Memory B cell (primary cell): ENCODE results near the gene SH3D21.

Source experiments
- ATAC-seq: fragments of 150-1000 bp; cut with Tn5 transposase; 2 replicates; pipeline ENCODE4 v1.10.0; 2021; ENCODE audit warnings: low read depth, mild to moderate bottlenecking, moderate library complexity
- DNase-seq, 2 donors: peaks; one replicate each; pipeline ENCODE4 v3.0.0; 2022; ENCODE audit warnings: low spot score in 2 of 2
- H3K27ac Mint-ChIP-seq: one replicate; pipeline ENCODE4 v1.8.0; 2022; ENCODE audit warnings: mild to moderate bottlenecking, moderate library complexity, mixed read lengths
- H3K27me3 Mint-ChIP-seq: one replicate; pipeline ENCODE4 v1.8.0; 2022; ENCODE audit warnings: mixed read lengths
- H3K36me3 Mint-ChIP-seq: one replicate; pipeline ENCODE4 v1.8.0; 2022; ENCODE audit warnings: mild to moderate bottlenecking, mixed read lengths
- H3K4me1 Mint-ChIP-seq: one replicate; pipeline ENCODE4 v1.8.0; 2022; ENCODE audit warnings: mixed read lengths
- H3K4me3 Mint-ChIP-seq: one replicate; pipeline ENCODE4 v1.8.0; 2022; ENCODE audit warnings: mild to moderate bottlenecking, moderate library complexity, mixed read lengths
- H3K9me3 Mint-ChIP-seq: one replicate; pipeline ENCODE4 v1.8.0; 2022; ENCODE audit warnings: mixed read lengths

The SH3D21 gene

GRCh38 chr1:36350659-36351226, 44.6 kb downstream of the SH3D21 start:
- Mint-ChIP-seq H3K4me3 (no peak overlapping the region), H3K4me1 (peaks cover 8% of the 10 kb centered on the region), H3K36me3 (peaks cover 27% of the 10 kb centered on the region), H3K27me3 (no peaks in the 10 kb centered on the region), H3K9me3 (no peaks in the 10 kb centered on the region), H3K27ac (peak overlapping the region; percentile 39)
- DNase-seq, result no peak
- ATAC-seq, result peak; percentile 59

- no peak overlapping the region for H3K27ac Mint-ChIP-seq
- no peak for ATAC-seq
Observed at GRCh38 chr1:36351227-36351977, 45.2 kb downstream of the SH3D21 start.

GRCh38 chr1:36352125-36352909, 46.1 kb downstream of the SH3D21 start:
- Mint-ChIP-seq H3K27me3 (no peaks in the 10 kb centered on the region), H3K4me1 (peaks cover 8% of the 10 kb centered on the region), H3K4me3 (no peak overlapping the region), H3K9me3 (no peaks in the 10 kb centered on the region), H3K36me3 (peaks cover 25% of the 10 kb centered on the region), H3K27ac (no peak overlapping the region)
- no peak for ATAC-seq
- DNase-seq, result no peak

More at GRCh38 chr1:36351227-36351977, 45.2 kb downstream of the SH3D21 start:
- Mint-ChIP-seq H3K4me3 (no peak overlapping the region), H3K4me1 (peaks cover 8% of the 10 kb centered on the region), H3K9me3 (no peaks in the 10 kb centered on the region), H3K27me3 (no peaks in the 10 kb centered on the region), H3K36me3 (peaks cover 27% of the 10 kb centered on the region)
- no peak for DNase-seq

- no peak overlapping the region for H3K27ac Mint-ChIP-seq
Observed at GRCh38 chr1:36352910-36353878, 47.0 kb downstream of the SH3D21 start.

GRCh38 chr1:36354486-36354885, 48.3 kb downstream of the SH3D21 start:
- DNase-seq (no peak), ATAC-seq (no peak)
- no peak overlapping the region for H3K27ac Mint-ChIP-seq
- H3K4me1 Mint-ChIP-seq, result peaks cover 7% of the 10 kb centered on the region
- peaks cover 24% of the 10 kb centered on the region for H3K36me3 Mint-ChIP-seq
- no peak overlapping the region for H3K4me3 Mint-ChIP-seq
- no peaks in the 10 kb centered on the region for H3K9me3 Mint-ChIP-seq
- H3K27me3 Mint-ChIP-seq, result no peaks in the 10 kb centered on the region

More at GRCh38 chr1:36352910-36353878, 47.0 kb downstream of the SH3D21 start:
- H3K27me3 Mint-ChIP-seq, result no peaks in the 10 kb centered on the region
- DNase-seq, result no peak
- H3K4me1 Mint-ChIP-seq, result peaks cover 8% of the 10 kb centered on the region
- no peak overlapping the region for H3K4me3 Mint-ChIP-seq
- no peak for ATAC-seq
- peaks cover 27% of the 10 kb centered on the region for H3K36me3 Mint-ChIP-seq
- no peaks in the 10 kb centered on the region for H3K9me3 Mint-ChIP-seq

- H3K4me1 Mint-ChIP-seq, result peaks cover 9% of the 10 kb centered on the region
- peaks cover 29% of the 10 kb centered on the region for H3K36me3 Mint-ChIP-seq
- no peak overlapping the region for H3K27ac Mint-ChIP-seq
- no peak overlapping the region for H3K4me3 Mint-ChIP-seq
- H3K9me3 Mint-ChIP-seq, result no peaks in the 10 kb centered on the region
- H3K27me3 Mint-ChIP-seq, result no peaks in the 10 kb centered on the region
- DNase-seq (no peak), ATAC-seq (no peak)
Observed at GRCh38 chr1:36355811-36356210, 49.6 kb downstream of the SH3D21 start.

GRCh38 chr1:36358514-36359084, 52.4 kb downstream of the SH3D21 start:
- ATAC-seq, result no peak
- H3K4me3 Mint-ChIP-seq, result no peak overlapping the region
- no peak overlapping the region for H3K27ac Mint-ChIP-seq
- no peaks in the 10 kb centered on the region for H3K9me3 Mint-ChIP-seq
- H3K27me3 Mint-ChIP-seq, result no peaks in the 10 kb centered on the region
- peaks cover 26% of the 10 kb centered on the region for H3K36me3 Mint-ChIP-seq
- DNase-seq, result no peak
- peaks cover 10% of the 10 kb centered on the region for H3K4me1 Mint-ChIP-seq

- H3K36me3 Mint-ChIP-seq, result peaks cover 22% of the 10 kb centered on the region
- no peak overlapping the region for H3K4me3 Mint-ChIP-seq
- ATAC-seq (peak; percentile 76), DNase-seq (no peak)
- no peaks in the 10 kb centered on the region for H3K27me3 Mint-ChIP-seq
- peaks cover 10% of the 10 kb centered on the region for H3K4me1 Mint-ChIP-seq
- peak overlapping the region; percentile 62 for H3K27ac Mint-ChIP-seq
- H3K9me3 Mint-ChIP-seq, result no peaks in the 10 kb centered on the region
Observed at GRCh38 chr1:36359383-36359782, 53.2 kb downstream of the SH3D21 start.

- DNase-seq, result no peak
- no peak overlapping the region for H3K4me3 Mint-ChIP-seq
- H3K27me3 Mint-ChIP-seq, result no peaks in the 10 kb centered on the region
- H3K36me3 Mint-ChIP-seq, result peaks cover 22% of the 10 kb centered on the region
- H3K9me3 Mint-ChIP-seq, result no peaks in the 10 kb centered on the region
- peaks cover 11% of the 10 kb centered on the region for H3K4me1 Mint-ChIP-seq
- peak; percentile 68 for ATAC-seq
- peak overlapping the region; percentile 62 for H3K27ac Mint-ChIP-seq
Observed at GRCh38 chr1:36359911-36360550, 53.9 kb downstream of the SH3D21 start.

GRCh38 chr1:36365381-36365780, 59.2 kb downstream of the SH3D21 start:
- Mint-ChIP-seq H3K27ac (peak overlapping the region; percentile 53), H3K27me3 (no peaks in the 10 kb centered on the region), H3K4me1 (peaks cover 23% of the 10 kb centered on the region), H3K4me3 (no peak overlapping the region), H3K36me3 (peaks cover 12% of the 10 kb centered on the region), H3K9me3 (no peaks in the 10 kb centered on the region)
- DNase-seq (no peak), ATAC-seq (no peak)

GRCh38 chr1:36366091-36366661, 60.0 kb downstream of the SH3D21 start:
- Mint-ChIP-seq H3K4me3 (no peak overlapping the region), H3K36me3 (peaks cover 11% of the 10 kb centered on the region), H3K27me3 (no peaks in the 10 kb centered on the region), H3K4me1 (peaks cover 22% of the 10 kb centered on the region), H3K27ac (peak overlapping the region; percentile 53), H3K9me3 (no peaks in the 10 kb centered on the region)
- DNase-seq (no peak), ATAC-seq (peak; percentile 45)

- Mint-ChIP-seq H3K27me3 (no peaks in the 10 kb centered on the region), H3K27ac (no peak overlapping the region), H3K4me1 (peaks cover 18% of the 10 kb centered on the region), H3K4me3 (no peak overlapping the region), H3K9me3 (no peaks in the 10 kb centered on the region), H3K36me3 (peaks cover 8% of the 10 kb centered on the region)
- DNase-seq, result no peak
- ATAC-seq, result no peak
Observed at GRCh38 chr1:36367066-36367465, 60.9 kb downstream of the SH3D21 start.
